Nephron (organoid): Measurements from ENCODE around the gene PARP8.

Experiments
- H3K27ac Mint-ChIP-seq, 3 experiments: 2 replicates each; pipeline ENCODE4 v1.8.0; 2020; ENCODE audit warnings: mixed read lengths in 3 of 3, mild to moderate bottlenecking in 2 of 3, moderate library complexity in 1 of 3
- H3K27me3 Mint-ChIP-seq: 2 replicates; pipeline ENCODE4 v1.8.0; 2021; ENCODE audit warnings: low read depth, mild to moderate bottlenecking, moderate library complexity, mixed read lengths
- H3K36me3 Mint-ChIP-seq: 2 replicates; pipeline ENCODE4 v1.8.0; 2020; ENCODE audit warnings: low read depth, mixed read lengths
- H3K4me1 Mint-ChIP-seq: 2 replicates; pipeline ENCODE4 v1.8.0; 2020; ENCODE audit warnings: mixed read lengths
- H3K4me3 Mint-ChIP-seq, 3 experiments: 2 replicates each; pipeline ENCODE4 v1.8.0; 2020; ENCODE audit warnings: mild to moderate bottlenecking in 3 of 3, mixed read lengths in 3 of 3, moderate library complexity in 2 of 3
- H3K9me3 Mint-ChIP-seq: 2 replicates; pipeline ENCODE4 v1.8.0; 2020; ENCODE audit warnings: mixed read lengths
- TF ChIP-seq, protein P1 (sequence below), 3 experiments: fragments of 200-600 bp; sonication (generic); IDR thresholded peaks; one replicate each; pipeline ENCODE4 v1.5.0; 2021; ENCODE audit warnings: antibody characterized with exemption in 3 of 3; ENCODE audit not compliant: unreplicated experiment in 3 of 3

Gene PARP8

DNA sequence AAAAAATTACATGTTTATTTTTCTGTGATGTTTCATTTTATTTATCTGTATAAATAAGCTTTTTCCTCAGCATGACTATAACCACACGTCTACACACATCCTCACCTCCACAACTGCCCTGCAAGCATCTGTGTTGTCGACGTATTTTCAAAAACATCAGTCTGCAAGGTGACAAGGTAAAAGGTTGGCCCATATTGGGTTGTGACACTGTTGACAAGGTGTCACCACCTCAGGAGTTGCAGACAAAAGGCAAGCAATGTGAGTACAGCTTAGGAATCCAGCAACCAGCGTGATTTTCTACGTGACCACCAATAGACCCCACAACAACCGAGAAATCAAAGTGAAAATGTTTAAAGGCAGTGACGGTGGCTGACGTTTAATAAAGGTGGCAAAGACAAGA, 187.6 kb downstream of the PARP8 start:
- no peaks in the 10 kb centered on the region for H3K27me3 Mint-ChIP-seq
- no peaks in the 10 kb centered on the region for H3K36me3 Mint-ChIP-seq
- H3K9me3 Mint-ChIP-seq: no peaks in the 10 kb centered on the region
- no peak overlapping the region for H3K4me3 Mint-ChIP-seq
- H3K27ac Mint-ChIP-seq: no peak overlapping the region
- TF ChIP-seq, protein P1, sequence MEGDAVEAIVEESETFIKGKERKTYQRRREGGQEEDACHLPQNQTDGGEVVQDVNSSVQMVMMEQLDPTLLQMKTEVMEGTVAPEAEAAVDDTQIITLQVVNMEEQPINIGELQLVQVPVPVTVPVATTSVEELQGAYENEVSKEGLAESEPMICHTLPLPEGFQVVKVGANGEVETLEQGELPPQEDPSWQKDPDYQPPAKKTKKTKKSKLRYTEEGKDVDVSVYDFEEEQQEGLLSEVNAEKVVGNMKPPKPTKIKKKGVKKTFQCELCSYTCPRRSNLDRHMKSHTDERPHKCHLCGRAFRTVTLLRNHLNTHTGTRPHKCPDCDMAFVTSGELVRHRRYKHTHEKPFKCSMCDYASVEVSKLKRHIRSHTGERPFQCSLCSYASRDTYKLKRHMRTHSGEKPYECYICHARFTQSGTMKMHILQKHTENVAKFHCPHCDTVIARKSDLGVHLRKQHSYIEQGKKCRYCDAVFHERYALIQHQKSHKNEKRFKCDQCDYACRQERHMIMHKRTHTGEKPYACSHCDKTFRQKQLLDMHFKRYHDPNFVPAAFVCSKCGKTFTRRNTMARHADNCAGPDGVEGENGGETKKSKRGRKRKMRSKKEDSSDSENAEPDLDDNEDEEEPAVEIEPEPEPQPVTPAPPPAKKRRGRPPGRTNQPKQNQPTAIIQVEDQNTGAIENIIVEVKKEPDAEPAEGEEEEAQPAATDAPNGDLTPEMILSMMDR (IDR thresholded peaks at IDR 0.05; ENCODE audit: unreplicated experiment in 3 of 3): no peak
- H3K4me1 Mint-ChIP-seq: peaks cover 5% of the 10 kb centered on the region

DNA sequence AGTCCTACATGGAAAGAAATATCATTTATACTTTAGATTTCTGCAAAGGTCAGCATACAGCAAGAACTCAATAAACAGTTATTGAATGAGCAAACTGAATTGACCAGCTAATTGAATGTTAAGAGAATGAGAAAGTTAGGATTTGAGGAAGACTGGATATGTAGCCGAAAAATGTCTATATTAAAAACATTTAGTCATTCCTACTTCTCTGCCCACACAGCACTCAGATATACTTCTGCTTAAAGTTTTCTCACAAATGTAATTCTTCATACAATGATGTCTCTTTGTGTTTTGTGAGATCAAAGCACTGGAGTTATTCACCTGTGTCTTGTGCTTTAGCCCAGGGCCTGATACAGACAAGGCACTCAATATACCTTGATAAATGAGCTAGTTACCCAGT, 188.6 kb downstream of the PARP8 start:
- H3K36me3 Mint-ChIP-seq: no peaks in the 10 kb centered on the region
- peaks cover 5% of the 10 kb centered on the region for H3K4me1 Mint-ChIP-seq
- H3K9me3 Mint-ChIP-seq: no peaks in the 10 kb centered on the region
- H3K27ac Mint-ChIP-seq: no peak overlapping the region
- no peaks in the 10 kb centered on the region for H3K27me3 Mint-ChIP-seq
- no peak overlapping the region for H3K4me3 Mint-ChIP-seq
- TF ChIP-seq, protein P1 (IDR thresholded peaks at IDR 0.05; ENCODE audit: unreplicated experiment in 3 of 3): no peak

DNA sequence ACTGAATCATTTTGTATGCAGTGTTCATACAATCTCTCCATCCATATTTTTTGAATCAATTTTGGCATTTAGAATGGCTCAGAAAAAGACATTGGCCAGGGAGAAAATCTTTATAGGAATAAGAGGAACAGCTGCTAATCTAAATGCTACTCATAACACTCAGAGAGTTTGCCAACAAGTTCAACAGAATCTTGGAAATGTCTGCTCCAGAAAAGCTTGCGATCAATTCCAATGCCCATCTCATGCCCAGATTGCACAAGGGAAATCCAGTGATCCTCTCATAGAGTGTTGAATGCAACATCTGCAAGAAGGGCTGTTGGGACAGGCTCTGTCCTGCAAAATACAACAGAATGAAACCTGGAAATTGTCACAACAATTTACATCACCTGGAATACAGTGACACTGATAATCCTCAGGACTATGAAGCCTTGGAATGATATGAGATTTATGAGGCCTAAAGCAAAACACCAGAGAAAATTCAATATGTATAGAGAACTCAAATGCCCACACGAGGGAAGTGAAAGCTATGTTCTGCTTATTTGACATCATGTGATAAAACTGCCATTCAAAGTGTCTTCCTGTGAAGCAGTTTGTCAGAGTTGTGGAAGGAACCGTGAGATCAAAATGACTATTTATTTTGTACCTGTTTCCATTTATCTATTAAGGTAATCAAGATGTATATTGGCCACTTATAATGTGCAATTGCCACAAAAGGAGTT, 190.1 kb downstream of the PARP8 start:
- H3K4me1 Mint-ChIP-seq: no peaks in the 10 kb centered on the region
- H3K9me3 Mint-ChIP-seq: no peaks in the 10 kb centered on the region
- no peak overlapping the region for H3K27ac Mint-ChIP-seq
- H3K36me3 Mint-ChIP-seq: no peaks in the 10 kb centered on the region
- no peaks in the 10 kb centered on the region for H3K27me3 Mint-ChIP-seq
- no peak overlapping the region for H3K4me3 Mint-ChIP-seq
- TF ChIP-seq, protein P1 (IDR thresholded peaks at IDR 0.05; ENCODE audit: unreplicated experiment in 3 of 3): no peak

DNA sequence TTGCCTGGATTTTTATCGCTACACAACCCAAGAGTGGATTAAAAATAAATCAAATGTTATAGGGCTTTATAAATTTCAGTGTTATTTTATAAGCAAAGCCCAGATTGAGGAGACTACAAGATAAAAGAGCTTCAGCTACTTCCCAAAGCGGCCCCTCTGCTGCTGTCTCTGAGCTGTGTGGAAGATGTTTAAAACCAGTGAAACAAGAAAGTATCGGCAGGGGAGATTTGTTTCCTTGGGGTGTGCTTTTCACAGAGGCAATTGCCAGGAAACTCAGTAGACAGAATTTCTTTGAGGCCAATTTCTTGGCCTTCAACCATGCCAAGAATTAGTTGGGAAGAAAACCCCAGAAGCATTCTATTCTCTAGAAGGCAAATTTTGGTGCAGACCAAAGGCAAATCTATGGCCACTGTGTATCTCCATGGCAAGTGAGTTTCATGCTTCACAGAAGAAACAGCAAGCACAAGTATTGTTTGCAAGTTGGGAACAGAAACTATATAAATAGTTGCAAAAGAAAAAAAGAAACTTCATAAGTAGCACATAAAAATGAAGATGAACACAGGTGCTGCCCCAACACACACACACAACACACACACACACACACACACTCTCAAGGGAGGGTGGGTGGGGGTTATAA, 197.2 kb downstream of the PARP8 start:
- no peaks in the 10 kb centered on the region for H3K9me3 Mint-ChIP-seq
- peaks cover 9% of the 10 kb centered on the region for H3K4me1 Mint-ChIP-seq
- TF ChIP-seq, protein P1 (IDR thresholded peaks at IDR 0.05; ENCODE audit: unreplicated experiment in 3 of 3): no peak
- H3K27me3 Mint-ChIP-seq: no peaks in the 10 kb centered on the region
- no peaks in the 10 kb centered on the region for H3K36me3 Mint-ChIP-seq
- no peak overlapping the region for H3K4me3 Mint-ChIP-seq
- no peak overlapping the region for H3K27ac Mint-ChIP-seq

DNA sequence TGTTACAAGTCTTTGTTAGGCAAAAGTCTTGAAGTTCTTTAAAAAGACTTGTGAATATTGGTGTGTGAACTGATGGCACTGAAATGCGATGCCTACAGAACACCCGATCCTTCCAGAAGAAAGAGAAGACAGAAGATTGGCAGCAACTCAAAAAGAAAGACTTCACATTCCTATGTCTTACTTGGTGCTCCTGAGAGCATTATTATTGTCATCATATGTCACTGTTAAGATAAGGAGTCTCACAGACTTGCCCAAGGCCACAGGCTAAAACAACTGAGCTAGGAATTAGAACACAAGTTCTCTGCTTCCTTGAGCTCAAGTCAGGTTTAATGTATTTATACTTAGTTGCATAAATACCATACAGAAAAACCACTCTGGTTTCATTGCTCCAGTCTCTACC, 198.0 kb downstream of the PARP8 start:
- Mint-ChIP-seq H3K27me3 (no peaks in the 10 kb centered on the region), H3K27ac (no peak overlapping the region), H3K36me3 (no peaks in the 10 kb centered on the region), H3K4me1 (peaks cover 9% of the 10 kb centered on the region), H3K9me3 (no peaks in the 10 kb centered on the region), H3K4me3 (no peak overlapping the region)
- TF ChIP-seq, protein P1 (IDR thresholded peaks at IDR 0.05; ENCODE audit: unreplicated experiment in 3 of 3): no peak

DNA sequence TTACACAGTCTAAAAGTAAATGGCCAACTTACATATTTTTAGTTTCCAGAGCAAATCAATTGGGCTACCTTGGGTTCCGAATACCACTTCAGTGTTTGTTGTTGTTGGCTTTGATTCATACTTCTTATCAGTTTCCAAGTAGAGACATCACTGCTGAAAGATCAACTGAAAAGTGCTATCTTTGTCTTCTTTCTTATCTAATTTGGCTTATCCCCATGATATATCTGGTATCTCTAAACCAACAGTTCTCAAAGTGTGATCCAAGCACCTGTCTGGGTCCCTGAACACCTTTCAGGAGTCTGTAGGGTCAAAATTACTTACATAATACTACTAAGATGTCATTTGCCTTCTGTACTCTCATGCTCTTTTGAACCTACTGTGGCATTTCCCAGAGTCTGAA, 200.0 kb downstream of the PARP8 start:
- no peaks in the 10 kb centered on the region for H3K27me3 Mint-ChIP-seq
- no peaks in the 10 kb centered on the region for H3K36me3 Mint-ChIP-seq
- TF ChIP-seq, protein P1 (IDR thresholded peaks at IDR 0.05; ENCODE audit: unreplicated experiment in 3 of 3): no peak
- no peaks in the 10 kb centered on the region for H3K9me3 Mint-ChIP-seq
- H3K4me3 Mint-ChIP-seq: no peak overlapping the region
- no peak overlapping the region for H3K27ac Mint-ChIP-seq
- peaks cover 9% of the 10 kb centered on the region for H3K4me1 Mint-ChIP-seq
